ENCODE results near the gene UXS1. TPM values are rescaled to one million over a fixed set of nuclear protein-coding genes. Genes with fewer than 3 reads are reported as not detected.

Gene UXS1
- total RNA-seq, 1 donor from 2014 or later = 68.3 TPM

DNA sequence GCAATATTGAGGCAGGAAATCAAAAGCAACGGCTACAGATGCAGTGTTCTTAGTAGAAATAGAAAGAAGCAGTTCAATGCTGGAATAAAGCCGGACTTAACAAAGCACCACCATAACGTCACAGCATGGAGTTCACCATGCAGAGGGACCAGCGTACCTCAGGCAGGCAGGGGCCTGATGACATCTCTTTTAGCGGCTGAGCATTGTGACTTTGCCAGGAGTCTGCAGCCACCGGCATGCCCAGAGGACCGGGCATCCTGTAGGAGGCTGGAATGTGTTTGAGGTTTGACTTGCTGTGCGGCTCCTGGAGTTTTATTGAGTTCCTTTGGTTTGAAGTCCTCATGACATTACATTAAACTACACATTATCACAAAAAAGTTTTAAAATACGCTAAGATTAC lies 139.8 kb downstream of the UXS1 start:
- no peaks in the 10 kb centered on the region for H3K36me3 Mint-ChIP-seq (ENCODE audit: unreplicated experiment)
- DNase-seq = no peak
- peaks cover 3% of the 10 kb centered on the region for H3K4me1 Mint-ChIP-seq (ENCODE audit: low read depth, unreplicated experiment)
- no peak overlapping the region for H3K27ac Mint-ChIP-seq (ENCODE audit: unreplicated experiment)
- TF ChIP-seq CTCF (IDR thresholded peaks at IDR 0.05; ENCODE audit: partially characterized antibody, unreplicated experiment) = no peak
- peaks cover 6% of the 10 kb centered on the region for H3K27me3 Mint-ChIP-seq (ENCODE audit: unreplicated experiment)
- peaks cover 3% of the 10 kb centered on the region for H3K9me3 Mint-ChIP-seq (ENCODE audit: unreplicated experiment)
- H3K4me3 Mint-ChIP-seq (ENCODE audit: unreplicated experiment) = no peak overlapping the region

- Mint-ChIP-seq H3K27ac (ENCODE audit: unreplicated experiment) (no peak overlapping the region), H3K36me3 (ENCODE audit: unreplicated experiment) (no peaks in the 10 kb centered on the region)
- no peak for TF ChIP-seq CTCF (IDR thresholded peaks at IDR 0.05; ENCODE audit: partially characterized antibody, unreplicated experiment)
Observed at GRCh38 chr2:106053581-106053980, 140.5 kb downstream of the UXS1 start.

GRCh38 chr2:106053116-106053515 lies 141.0 kb downstream of the UXS1 start:
- peaks cover 3% of the 10 kb centered on the region for H3K9me3 Mint-ChIP-seq (ENCODE audit: unreplicated experiment)
- TF ChIP-seq CTCF (IDR thresholded peaks at IDR 0.05; ENCODE audit: partially characterized antibody, unreplicated experiment) = no peak
- peaks cover 3% of the 10 kb centered on the region for H3K4me1 Mint-ChIP-seq (ENCODE audit: low read depth, unreplicated experiment)
- DNase-seq = no peak
- H3K4me3 Mint-ChIP-seq (ENCODE audit: unreplicated experiment) = no peak overlapping the region
- no peaks in the 10 kb centered on the region for H3K36me3 Mint-ChIP-seq (ENCODE audit: unreplicated experiment)
- peaks cover 6% of the 10 kb centered on the region for H3K27me3 Mint-ChIP-seq (ENCODE audit: unreplicated experiment)
- no peak overlapping the region for H3K27ac Mint-ChIP-seq (ENCODE audit: unreplicated experiment)

More at GRCh38 chr2:106053581-106053980, 140.5 kb downstream of the UXS1 start:
- H3K9me3 Mint-ChIP-seq (ENCODE audit: unreplicated experiment) = peaks cover 3% of the 10 kb centered on the region
- DNase-seq = no peak
- no peak overlapping the region for H3K4me3 Mint-ChIP-seq (ENCODE audit: unreplicated experiment)
- peaks cover 3% of the 10 kb centered on the region for H3K4me1 Mint-ChIP-seq (ENCODE audit: low read depth, unreplicated experiment)
- peaks cover 6% of the 10 kb centered on the region for H3K27me3 Mint-ChIP-seq (ENCODE audit: unreplicated experiment)

DNA sequence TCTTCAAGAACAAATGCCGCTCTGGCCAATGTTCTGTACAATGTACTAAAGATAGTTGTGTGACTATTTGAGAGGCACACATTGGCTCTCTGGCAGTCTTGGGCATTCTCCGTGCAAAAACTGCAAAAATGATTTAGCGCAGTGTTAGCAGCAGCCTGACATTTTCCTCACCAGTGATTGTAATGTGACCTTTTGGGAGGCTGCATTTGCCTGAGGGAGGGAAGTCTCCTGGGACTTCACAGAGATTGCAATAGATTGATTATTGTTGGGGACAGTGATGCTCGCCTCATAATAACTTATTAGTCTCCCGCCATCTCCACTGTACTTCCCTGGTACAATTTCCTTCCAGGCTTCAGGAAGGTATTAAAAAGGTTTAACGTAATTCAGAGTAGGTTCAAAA lies 149.2 kb downstream of the UXS1 start:
- no peaks in the 10 kb centered on the region for H3K9me3 Mint-ChIP-seq (ENCODE audit: unreplicated experiment)
- no peaks in the 10 kb centered on the region for H3K36me3 Mint-ChIP-seq (ENCODE audit: unreplicated experiment)
- no peak for TF ChIP-seq CTCF (IDR thresholded peaks at IDR 0.05; ENCODE audit: partially characterized antibody, unreplicated experiment)
- no peak overlapping the region for H3K27ac Mint-ChIP-seq (ENCODE audit: unreplicated experiment)
- no peaks in the 10 kb centered on the region for H3K27me3 Mint-ChIP-seq (ENCODE audit: unreplicated experiment)
- DNase-seq = no peak
- H3K4me3 Mint-ChIP-seq (ENCODE audit: unreplicated experiment) = no peak overlapping the region
- H3K4me1 Mint-ChIP-seq (ENCODE audit: low read depth, unreplicated experiment) = peaks cover 32% of the 10 kb centered on the region

GRCh38 chr2:106044021-106044420 lies 150.1 kb downstream of the UXS1 start:
- Mint-ChIP-seq H3K9me3 (ENCODE audit: unreplicated experiment) (no peaks in the 10 kb centered on the region), H3K27me3 (ENCODE audit: unreplicated experiment) (no peaks in the 10 kb centered on the region), H3K4me1 (ENCODE audit: low read depth, unreplicated experiment) (peaks cover 34% of the 10 kb centered on the region), H3K4me3 (ENCODE audit: unreplicated experiment) (peak overlapping the region; percentile 20), H3K36me3 (ENCODE audit: unreplicated experiment) (no peaks in the 10 kb centered on the region), H3K27ac (ENCODE audit: unreplicated experiment) (peak overlapping the region; percentile 34)
- DNase-seq = no peak
- TF ChIP-seq CTCF (IDR thresholded peaks at IDR 0.05; ENCODE audit: partially characterized antibody, unreplicated experiment) = no peak

Data from glutamatergic neuron (in vitro differentiated cells).